Immature natural killer cell (primary cell): ENCODE measurements around the gene PPIL3. TPM values are rescaled to one million over a fixed set of nuclear protein-coding genes. Genes with fewer than 3 reads are reported as not detected.

ENCODE experiments used
- DNase-seq, 3 donors: peaks; one replicate each; pipeline ENCODE4 v3.0.0; 2022; ENCODE audit warnings: mixed read lengths in 1 of 3
- H3K27ac Mint-ChIP-seq, 6 donors: one replicate each; pipeline ENCODE4 v1.8.0; 2020; ENCODE audit warnings: mixed read lengths in 6 of 6, mild to moderate bottlenecking in 5 of 6, inconsistent platforms in 4 of 6, moderate library complexity in 3 of 6
- H3K27me3 Mint-ChIP-seq, 3 donors: one replicate each; pipeline ENCODE4 v1.8.0; 2020 to 2021; ENCODE audit warnings: low read depth in 3 of 3, mild to moderate bottlenecking in 3 of 3, mixed read lengths in 3 of 3, moderate library complexity in 3 of 3, inconsistent platforms in 1 of 3
- H3K36me3 Mint-ChIP-seq, 3 donors: one replicate each; pipeline ENCODE4 v1.8.0; 2020; ENCODE audit warnings: mixed read lengths in 3 of 3, inconsistent platforms in 2 of 3, mild to moderate bottlenecking in 2 of 3
- H3K4me1 Mint-ChIP-seq, 2 donors: one replicate each; pipeline ENCODE4 v1.8.0; 2020; ENCODE audit warnings: inconsistent platforms in 2 of 2, mild to moderate bottlenecking in 2 of 2, mixed read lengths in 2 of 2, moderate library complexity in 1 of 2
- H3K4me3 Mint-ChIP-seq, 5 donors: one replicate each; pipeline ENCODE4 v1.8.0; 2020; ENCODE audit warnings: mild to moderate bottlenecking in 5 of 5, mixed read lengths in 5 of 5, inconsistent platforms in 3 of 5, moderate library complexity in 3 of 5
- H3K9me3 Mint-ChIP-seq, 6 donors: one replicate each; pipeline ENCODE4 v1.8.0; 2020; ENCODE audit warnings: mild to moderate bottlenecking in 6 of 6, mixed read lengths in 6 of 6, inconsistent platforms in 4 of 6, moderate library complexity in 3 of 6
- polyA plus RNA-seq, 3 donors: library from polyadenylated mRNA; unstranded; fragments of 300-500 nt; fragmentation: Illumina TruSeq; gene quantifications; one replicate each; pipeline ENCODE4 v1.2.3, GENCODE V29; 2021

PPIL3 gene
- polyA plus RNA-seq, 3 donors from 2014 or later, result 17.9 to 30.4 (median 25.7) TPM

DNA sequence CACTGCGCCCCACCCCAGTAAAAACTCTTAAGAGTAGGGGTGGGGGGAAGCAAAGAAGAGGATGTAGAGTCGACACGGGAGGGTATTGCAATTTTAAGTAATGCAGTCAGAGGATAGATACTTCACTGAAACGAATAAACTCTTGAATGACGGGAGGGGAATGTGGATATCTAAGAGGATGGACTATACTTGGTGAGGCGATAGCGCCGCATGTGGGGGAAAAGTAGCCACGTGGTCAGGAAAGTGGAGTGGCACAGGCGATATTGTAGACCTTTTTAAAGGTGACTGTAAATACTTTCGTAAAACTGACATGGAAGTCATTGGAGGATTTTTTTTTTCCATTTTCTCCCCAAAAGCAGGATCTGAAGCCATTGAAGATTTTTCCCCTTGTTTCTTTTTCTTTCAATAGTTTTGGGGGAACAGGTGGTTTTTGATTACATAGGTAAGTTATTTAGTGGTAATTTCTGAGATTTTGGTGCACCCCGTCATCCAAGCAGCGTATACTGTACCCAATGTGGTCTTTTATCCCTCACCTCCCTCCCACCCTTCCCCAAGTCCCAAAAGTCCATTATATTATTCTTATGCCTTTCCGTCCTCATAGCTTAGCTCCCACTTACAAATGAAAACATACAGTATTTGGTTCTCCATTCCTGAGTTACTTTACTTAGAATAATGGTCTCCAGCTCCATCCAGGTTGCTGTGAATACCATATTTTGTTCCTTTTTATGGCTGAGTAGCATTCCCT, 38.2 kb downstream of the PPIL3 start:
- H3K36me3 Mint-ChIP-seq, result peaks cover 25 to 43% (median 35%) of the 10 kb centered on the region in 3 donors
- H3K4me3 Mint-ChIP-seq, result peak overlapping the region in 1 of 5 donors; percentile 35
- peak overlapping the region; percentile 51 to 82 (median 74) for H3K27ac Mint-ChIP-seq
- H3K9me3 Mint-ChIP-seq, result peaks cover 0 to 1% (median 0%) of the 10 kb centered on the region in 6 donors
- H3K4me1 Mint-ChIP-seq, result peaks cover 7 to 26% of the 10 kb centered on the region in 2 donors
- H3K27me3 Mint-ChIP-seq, result peaks cover 18 to 36% (median 24%) of the 10 kb centered on the region in 3 donors
- DNase-seq, result peak in 1 of 3 donors; percentile 17

DNA sequence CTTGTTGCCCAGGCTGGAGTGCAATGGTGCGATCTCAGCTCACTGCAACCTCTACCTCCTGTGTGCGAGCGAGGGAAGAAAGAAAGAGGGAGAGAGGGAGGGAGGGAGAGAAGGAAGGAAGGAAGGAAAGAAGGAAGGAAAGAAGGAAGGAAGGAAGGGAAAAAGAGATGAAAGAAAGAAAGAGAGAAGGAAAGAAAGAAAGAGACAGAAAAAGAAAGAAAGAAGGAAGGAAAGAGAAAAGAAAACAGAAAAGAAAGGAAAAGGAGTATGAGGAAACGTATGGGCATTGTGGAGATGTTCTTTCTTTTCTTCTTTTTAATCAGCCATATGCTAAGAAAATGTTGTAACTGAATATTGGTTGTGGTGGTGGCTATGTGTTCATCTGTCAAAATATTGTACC, 40.9 kb downstream of the PPIL3 start:
- H3K36me3 Mint-ChIP-seq, result peaks cover 16 to 24% (median 23%) of the 10 kb centered on the region in 3 donors
- H3K9me3 Mint-ChIP-seq, result peaks cover 0 to 1% (median 0%) of the 10 kb centered on the region in 6 donors
- peaks cover 14 to 29% (median 16%) of the 10 kb centered on the region in 3 donors for H3K27me3 Mint-ChIP-seq
- H3K4me1 Mint-ChIP-seq, result peaks cover 5 to 15% of the 10 kb centered on the region in 2 donors
- H3K4me3 Mint-ChIP-seq, result no peak overlapping the region
- DNase-seq, result no peak
- H3K27ac Mint-ChIP-seq, result peak overlapping the region in 1 of 6 donors; percentile 53

DNA sequence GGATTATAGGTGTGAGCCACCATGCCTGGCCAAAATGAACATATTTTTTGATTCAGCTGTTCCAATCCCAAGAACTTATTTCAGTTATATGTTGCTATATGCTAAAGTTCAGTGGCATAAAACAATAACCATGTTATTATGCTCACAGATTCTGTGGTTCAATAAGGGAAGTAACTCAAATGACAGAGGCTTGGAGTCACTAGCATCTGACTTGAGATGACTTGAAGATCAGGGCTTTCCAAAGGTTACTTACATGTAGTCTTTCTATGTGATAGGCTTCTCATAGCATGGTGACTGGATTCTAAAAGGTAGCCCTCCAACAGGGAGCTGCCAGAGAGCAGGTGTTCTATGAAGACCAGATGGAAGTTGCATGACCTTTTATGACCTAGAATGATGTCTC, 41.6 kb downstream of the PPIL3 start:
- Mint-ChIP-seq H3K9me3 (peaks cover 0 to 1% (median 0%) of the 10 kb centered on the region in 6 donors), H3K36me3 (peaks cover 10 to 17% (median 17%) of the 10 kb centered on the region in 3 donors), H3K4me3 (no peak overlapping the region), H3K4me1 (peaks cover 0 to 9% of the 10 kb centered on the region in 2 donors), H3K27ac (peak overlapping the region in 1 of 6 donors; percentile 53), H3K27me3 (peaks cover 13 to 23% (median 14%) of the 10 kb centered on the region in 3 donors)
- no peak for DNase-seq

DNA sequence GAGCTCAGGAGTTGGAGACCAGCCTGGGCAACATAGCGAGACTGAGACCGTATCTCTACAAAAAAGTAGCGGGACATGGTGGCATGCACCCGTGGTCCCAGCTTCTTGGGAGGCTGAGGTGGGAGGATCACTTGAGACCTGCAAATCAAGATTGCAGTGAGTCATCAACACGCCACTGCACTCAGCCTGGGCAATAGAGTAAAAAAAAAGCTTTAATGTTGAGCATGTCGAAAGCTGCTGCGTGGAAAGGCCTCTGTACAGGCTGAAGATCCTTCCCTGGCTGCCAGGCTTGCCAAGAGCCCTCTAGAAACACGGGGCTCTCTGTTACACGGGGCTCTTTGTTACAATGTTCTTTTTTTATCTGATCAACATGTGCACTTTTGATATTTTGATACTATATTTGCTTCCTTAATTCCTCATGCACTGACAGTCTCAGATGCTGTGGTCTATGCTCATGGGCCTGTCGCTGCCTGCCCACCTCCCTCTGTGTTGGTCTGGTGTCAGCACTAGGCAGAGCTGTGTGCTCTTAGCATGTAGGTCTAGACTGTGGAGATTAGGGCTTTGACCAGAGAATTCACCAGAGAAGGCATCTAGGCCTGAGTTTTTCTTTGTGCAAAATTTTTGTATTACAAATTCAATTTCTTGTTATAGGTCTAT, 43.1 kb downstream of the PPIL3 start:
- Mint-ChIP-seq H3K36me3 (peaks cover under 1 to 6% (median 5%) of the 10 kb centered on the region in 3 donors), H3K4me3 (no peak overlapping the region), H3K27me3 (peaks cover 7 to 13% (median 10%) of the 10 kb centered on the region in 3 donors), H3K4me1 (no peaks in the 10 kb centered on the region), H3K27ac (no peak overlapping the region), H3K9me3 (peaks cover 0 to 1% (median 0%) of the 10 kb centered on the region in 6 donors)
- DNase-seq, result no peak

DNA sequence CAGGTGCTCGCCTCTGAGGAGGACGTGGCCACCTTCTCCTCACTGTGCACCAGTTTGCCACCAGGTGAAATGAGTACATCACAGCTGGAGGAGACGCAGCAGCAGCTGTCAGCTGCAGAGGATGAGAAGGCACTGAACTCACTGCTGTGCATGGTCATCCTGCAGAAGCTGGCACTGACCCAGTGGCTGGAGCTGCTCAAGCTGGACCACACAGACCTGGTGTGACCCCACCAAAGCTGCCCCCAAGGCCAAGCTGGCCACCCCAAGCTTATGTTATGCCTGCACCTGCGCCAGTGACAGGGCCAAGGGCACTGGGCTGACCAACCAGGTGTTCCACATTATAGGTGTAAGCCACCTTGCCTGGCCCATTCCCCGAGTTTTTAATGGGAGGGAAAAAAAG, 43.7 kb downstream of the PPIL3 start:
- peaks cover 0 to under 1% (median 0%) of the 10 kb centered on the region in 3 donors for H3K36me3 Mint-ChIP-seq
- peaks cover 4 to 7% (median 6%) of the 10 kb centered on the region in 3 donors for H3K27me3 Mint-ChIP-seq

DNA sequence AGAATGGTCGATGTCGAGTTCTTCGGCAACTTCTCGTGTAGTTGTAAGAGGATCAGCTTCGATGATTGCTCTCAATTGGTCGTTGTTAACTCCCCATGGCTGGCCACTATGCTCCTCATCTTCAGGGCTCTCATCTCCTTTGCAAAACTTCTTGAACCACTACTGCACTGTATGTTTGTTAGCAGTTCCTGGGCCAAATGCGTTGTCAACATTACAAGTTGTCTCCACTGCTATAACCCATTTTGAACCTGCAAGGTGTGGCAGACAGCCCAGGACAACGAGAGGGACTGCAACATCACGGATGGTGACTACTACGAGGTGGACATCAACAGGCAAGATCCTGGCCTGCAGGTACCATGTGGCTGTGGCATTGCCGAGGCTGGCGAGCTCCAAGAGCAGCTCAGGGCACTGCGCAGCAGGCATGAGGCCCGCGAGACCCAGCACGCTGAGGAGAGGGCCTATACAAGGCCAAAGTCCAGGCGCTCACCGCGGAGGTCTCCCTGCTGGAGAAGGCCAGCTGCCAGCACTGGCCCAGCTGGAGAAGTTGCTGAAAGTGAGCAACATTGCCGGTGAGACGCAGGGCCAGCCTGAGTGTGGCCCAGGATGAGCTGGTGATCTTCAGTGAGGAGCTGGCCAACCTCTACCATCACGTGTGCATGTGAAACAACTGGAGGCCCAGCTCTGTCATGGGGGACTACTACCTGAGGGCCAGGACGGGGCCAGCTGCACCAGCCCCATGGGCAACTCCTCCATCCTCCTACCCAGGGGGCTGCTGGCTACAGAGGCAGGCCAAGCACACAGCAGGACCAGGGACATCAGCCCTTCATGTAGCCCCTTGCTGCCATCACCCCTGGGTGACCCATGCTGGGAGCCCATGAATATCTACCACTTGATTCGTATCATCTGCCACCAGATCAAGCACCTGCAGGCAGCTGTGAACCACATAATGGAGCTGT, 44.6 kb downstream of the PPIL3 start:
- no peak for DNase-seq
- H3K27ac Mint-ChIP-seq, result peak overlapping the region in 1 of 6 donors; percentile 23
- H3K9me3 Mint-ChIP-seq, result peaks cover 0 to 1% (median 0%) of the 10 kb centered on the region in 6 donors
- no peaks in the 10 kb centered on the region for H3K36me3 Mint-ChIP-seq
- no peaks in the 10 kb centered on the region for H3K4me1 Mint-ChIP-seq
- no peak overlapping the region for H3K4me3 Mint-ChIP-seq
- H3K27me3 Mint-ChIP-seq, result peaks cover 3 to 4% (median 3%) of the 10 kb centered on the region in 3 donors

More for the DNA sequence above, 43.7 kb downstream of the PPIL3 start:
- no peak overlapping the region for H3K4me3 Mint-ChIP-seq
- H3K27ac Mint-ChIP-seq, result no peak overlapping the region
- DNase-seq, result no peak
- H3K9me3 Mint-ChIP-seq, result peaks cover 0 to 1% (median 0%) of the 10 kb centered on the region in 6 donors
- H3K4me1 Mint-ChIP-seq, result no peaks in the 10 kb centered on the region

DNA sequence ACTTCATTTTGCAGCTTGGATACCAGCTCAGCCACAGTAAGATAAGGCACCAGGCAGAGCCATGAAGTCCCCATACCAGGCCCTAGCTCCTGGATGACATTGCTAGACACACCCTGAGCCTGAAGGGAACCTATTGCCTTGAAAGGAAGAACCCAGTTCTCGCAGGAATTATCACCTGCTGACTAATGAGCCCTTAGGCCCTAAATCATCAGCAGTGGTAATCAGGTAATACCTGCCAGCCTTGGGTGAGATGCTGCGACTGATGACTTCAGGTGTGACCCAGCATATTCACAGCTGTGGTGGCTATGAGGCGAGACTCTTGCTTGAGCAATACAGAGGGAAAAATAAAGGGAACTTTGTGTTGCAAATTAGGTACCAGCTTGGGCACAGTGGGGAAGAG, 49.4 kb downstream of the PPIL3 start:
- H3K27me3 Mint-ChIP-seq, result peaks cover 0 to 2% (median 2%) of the 10 kb centered on the region in 3 donors
- H3K9me3 Mint-ChIP-seq, result peaks cover 3 to 13% (median 6%) of the 10 kb centered on the region in 6 donors
- H3K4me3 Mint-ChIP-seq, result no peak overlapping the region
- no peaks in the 10 kb centered on the region for H3K4me1 Mint-ChIP-seq
- H3K36me3 Mint-ChIP-seq, result peaks cover 0 to 4% (median 0%) of the 10 kb centered on the region in 3 donors
- no peak for DNase-seq
- H3K27ac Mint-ChIP-seq, result no peak overlapping the region

DNA sequence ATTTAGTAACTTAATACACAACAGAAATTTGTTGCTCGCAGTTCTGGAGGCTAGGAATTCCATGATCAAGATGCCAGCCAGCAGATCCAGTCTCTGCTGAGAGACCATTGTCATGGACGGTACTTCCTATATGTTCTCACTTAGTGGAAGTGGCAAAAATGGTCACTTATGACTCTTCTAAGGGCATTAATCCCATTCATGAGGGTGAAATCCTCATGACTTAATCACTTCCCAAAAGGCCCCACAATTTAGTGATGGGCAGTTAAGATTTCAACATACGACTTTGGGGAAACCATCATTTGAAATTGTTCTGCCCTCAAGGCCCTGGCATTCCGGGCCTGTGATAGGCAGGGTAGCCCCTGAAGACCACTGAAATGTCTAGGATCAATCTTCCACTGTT, 54.2 kb downstream of the PPIL3 start:
- Mint-ChIP-seq H3K36me3 (peaks cover 0 to 4% (median 0%) of the 10 kb centered on the region in 3 donors), H3K9me3 (peaks cover 3 to 13% (median 6%) of the 10 kb centered on the region in 6 donors), H3K27me3 (peaks cover 1 to 2% (median 2%) of the 10 kb centered on the region in 3 donors), H3K27ac (no peak overlapping the region), H3K4me1 (no peaks in the 10 kb centered on the region), H3K4me3 (no peak overlapping the region)
- no peak for DNase-seq

DNA sequence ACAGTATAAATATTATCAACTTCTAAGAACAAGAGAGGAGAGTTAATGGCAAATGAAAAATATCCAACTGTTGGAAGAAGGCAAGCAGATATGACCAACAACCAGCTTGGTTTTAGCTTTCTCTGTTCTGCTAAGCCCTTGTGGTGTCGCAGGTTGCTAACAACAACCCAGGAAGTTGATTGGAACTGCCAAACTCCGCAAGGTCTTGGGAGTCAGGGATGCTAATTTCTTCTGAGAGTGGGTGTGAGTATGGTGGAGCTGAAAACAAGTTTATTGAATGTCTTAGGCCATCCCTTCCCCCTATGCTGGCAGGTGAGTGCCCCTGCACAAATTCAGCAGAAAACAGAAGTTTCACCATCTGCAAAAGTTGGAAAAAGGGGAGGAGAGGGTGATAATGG, 59.6 kb downstream of the PPIL3 start:
- Mint-ChIP-seq H3K36me3 (peaks cover 0 to 3% (median 3%) of the 10 kb centered on the region in 3 donors), H3K9me3 (no peaks in the 10 kb centered on the region), H3K27me3 (peaks cover 0 to 8% (median 3%) of the 10 kb centered on the region in 3 donors), H3K4me3 (no peak overlapping the region), H3K4me1 (peaks cover 2 to 14% of the 10 kb centered on the region in 2 donors), H3K27ac (peak overlapping the region in 1 of 6 donors; percentile 23)
- DNase-seq, result no peak

DNA sequence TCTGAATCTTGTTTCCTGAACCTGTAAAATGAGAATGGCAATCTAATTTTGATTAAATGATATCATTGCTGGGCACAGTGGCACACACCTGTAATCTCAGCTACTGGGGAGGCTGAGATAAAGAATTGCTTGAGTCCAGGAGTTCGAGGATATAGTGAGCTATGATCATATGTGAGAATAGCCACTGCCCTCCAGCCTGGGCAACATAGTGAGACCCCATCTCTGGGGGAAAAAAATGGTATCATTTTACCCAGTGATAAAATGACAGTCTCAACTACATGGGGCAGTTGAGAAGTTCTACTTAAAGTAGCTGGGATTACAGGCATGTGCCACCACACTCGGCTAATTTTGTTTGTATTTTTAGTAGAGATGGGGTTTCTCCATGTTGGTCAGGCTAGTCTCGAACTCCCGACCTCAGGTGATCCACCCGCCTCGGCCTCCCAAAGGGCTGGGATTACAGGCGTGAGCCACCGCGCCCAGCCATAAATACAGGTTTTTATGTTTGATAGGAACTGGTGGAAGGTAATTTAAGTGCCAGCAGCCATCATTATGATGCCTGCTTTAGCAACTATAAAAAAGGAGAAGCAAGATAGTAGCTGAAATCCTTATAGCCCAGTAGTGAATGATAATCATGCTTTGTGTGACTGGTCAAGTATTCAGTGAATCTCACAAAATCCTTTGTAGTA, 60.2 kb downstream of the PPIL3 start:
- Mint-ChIP-seq H3K9me3 (no peaks in the 10 kb centered on the region), H3K4me3 (no peak overlapping the region), H3K4me1 (peaks cover 2 to 14% of the 10 kb centered on the region in 2 donors), H3K27ac (peak overlapping the region in 1 of 6 donors; percentile 31), H3K27me3 (peaks cover 0 to 8% (median 3%) of the 10 kb centered on the region in 3 donors), H3K36me3 (peaks cover 0 to 3% (median 3%) of the 10 kb centered on the region in 3 donors)
- DNase-seq, result no peak

DNA sequence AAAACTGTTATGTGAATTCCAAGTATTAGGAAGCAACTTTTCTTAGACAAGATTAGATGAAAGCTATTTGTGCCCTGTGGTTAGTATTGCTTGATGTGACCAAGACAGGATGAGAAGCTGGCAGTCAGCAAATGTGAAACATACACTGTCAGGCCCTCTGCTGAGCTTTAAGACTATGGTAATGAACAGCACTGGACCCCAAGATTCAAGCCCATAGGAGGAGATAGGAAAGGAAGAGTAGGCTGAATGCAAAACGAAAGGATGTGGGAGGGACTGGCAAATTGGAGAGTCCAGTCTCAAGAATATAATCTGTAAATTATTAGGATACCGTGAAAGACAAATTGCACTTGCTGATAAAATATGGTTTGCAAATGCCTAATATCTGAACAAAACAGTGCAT, 60.8 kb downstream of the PPIL3 start:
- Mint-ChIP-seq H3K9me3 (no peaks in the 10 kb centered on the region), H3K27ac (peak overlapping the region in 4 of 6 donors; percentile 24 to 74 (median 51)), H3K27me3 (peaks cover 0 to 8% (median 3%) of the 10 kb centered on the region in 3 donors), H3K4me3 (no peak overlapping the region), H3K4me1 (peaks cover 2 to 14% of the 10 kb centered on the region in 2 donors), H3K36me3 (peaks cover 0 to 3% (median 3%) of the 10 kb centered on the region in 3 donors)
- DNase-seq, result no peak

DNA sequence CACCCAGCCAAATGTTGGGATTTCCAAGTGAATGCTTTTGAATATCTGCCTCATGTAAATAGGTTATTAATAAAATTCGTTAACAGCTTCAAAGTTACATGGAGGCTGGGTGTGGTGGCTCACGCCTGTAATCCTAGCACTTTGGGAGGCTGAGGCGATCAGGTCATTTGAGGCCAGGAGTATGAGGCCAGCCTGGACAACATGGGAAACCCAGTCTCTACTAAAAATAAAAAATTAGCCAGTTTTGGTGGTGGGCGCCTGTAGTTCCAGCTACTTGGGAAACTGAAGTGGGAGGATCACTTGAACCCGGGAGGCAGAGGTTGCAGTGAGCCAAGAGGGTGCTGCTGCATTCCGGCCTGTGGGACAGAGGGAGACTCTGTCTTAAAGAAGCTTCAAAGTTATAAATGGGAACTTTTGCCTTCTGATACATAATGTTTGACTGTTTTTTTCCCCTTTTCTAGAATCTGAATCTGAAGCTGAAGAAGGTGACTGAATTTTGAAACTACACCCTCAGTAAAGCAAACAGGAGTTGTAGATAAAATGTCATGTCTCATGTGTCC, 67.1 kb downstream of the PPIL3 start:
- DNase-seq, result no peak
- no peaks in the 10 kb centered on the region for H3K9me3 Mint-ChIP-seq
- H3K36me3 Mint-ChIP-seq, result peaks cover 20 to 40% (median 32%) of the 10 kb centered on the region in 3 donors
- peak overlapping the region in 3 of 6 donors; percentile 39 to 68 (median 40) for H3K27ac Mint-ChIP-seq
- H3K4me1 Mint-ChIP-seq, result peaks cover 2 to 9% of the 10 kb centered on the region in 2 donors
- no peak overlapping the region for H3K4me3 Mint-ChIP-seq
- H3K27me3 Mint-ChIP-seq, result peaks cover 8 to 14% (median 8%) of the 10 kb centered on the region in 3 donors
